ENCODE results near the gene MYDGF.

DNA sequence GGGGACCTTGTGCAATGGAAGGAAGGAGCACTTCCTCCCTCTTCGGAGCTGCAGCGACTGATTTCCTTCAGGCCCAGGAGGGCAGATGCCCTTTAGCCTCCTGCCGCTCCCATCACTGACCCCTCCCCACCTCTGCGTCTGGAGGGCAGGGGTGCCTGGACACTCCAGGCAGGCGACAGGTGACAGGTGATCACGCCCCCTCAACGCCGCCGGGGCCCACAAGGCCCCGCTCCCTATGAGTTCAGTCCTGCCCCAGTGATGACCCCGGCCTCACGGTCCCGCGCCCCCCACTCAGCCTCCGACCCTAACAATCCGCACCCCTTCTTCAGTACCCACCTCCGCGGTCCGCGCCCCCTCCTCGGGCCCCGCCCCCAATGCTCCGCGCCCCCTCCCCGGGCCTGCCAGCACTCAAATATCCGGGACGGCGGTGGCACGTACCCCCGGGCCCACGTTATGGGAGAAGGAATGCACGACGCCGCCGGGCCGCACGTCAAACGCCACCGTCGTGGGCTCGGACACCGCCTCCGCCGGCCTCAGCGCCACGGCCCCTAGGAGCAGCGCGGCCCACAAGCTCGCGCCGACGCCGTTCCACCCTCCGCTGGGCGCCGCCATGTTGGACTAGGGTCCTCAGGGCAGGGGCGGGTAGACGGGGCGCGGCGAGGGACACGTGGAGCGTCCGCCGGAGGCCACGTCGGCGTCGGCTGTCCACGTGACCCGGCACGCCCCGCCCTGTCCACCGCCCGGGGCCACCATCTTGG lies at the start of gene MYDGF:
- TF ChIP-seq, protein P1, sequence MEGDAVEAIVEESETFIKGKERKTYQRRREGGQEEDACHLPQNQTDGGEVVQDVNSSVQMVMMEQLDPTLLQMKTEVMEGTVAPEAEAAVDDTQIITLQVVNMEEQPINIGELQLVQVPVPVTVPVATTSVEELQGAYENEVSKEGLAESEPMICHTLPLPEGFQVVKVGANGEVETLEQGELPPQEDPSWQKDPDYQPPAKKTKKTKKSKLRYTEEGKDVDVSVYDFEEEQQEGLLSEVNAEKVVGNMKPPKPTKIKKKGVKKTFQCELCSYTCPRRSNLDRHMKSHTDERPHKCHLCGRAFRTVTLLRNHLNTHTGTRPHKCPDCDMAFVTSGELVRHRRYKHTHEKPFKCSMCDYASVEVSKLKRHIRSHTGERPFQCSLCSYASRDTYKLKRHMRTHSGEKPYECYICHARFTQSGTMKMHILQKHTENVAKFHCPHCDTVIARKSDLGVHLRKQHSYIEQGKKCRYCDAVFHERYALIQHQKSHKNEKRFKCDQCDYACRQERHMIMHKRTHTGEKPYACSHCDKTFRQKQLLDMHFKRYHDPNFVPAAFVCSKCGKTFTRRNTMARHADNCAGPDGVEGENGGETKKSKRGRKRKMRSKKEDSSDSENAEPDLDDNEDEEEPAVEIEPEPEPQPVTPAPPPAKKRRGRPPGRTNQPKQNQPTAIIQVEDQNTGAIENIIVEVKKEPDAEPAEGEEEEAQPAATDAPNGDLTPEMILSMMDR (IDR thresholded peaks at IDR 0.05): peak in 1 of 6 experiments; percentile 14
- TF ChIP-seq POLR2A (IDR thresholded peaks at IDR 0.05): peak in 2 of 4 donors; percentile 18 to 63

Measured in esophagus squamous epithelium (tissue), 4 donors.